HEK293 (cell line): Measurements from ENCODE around the gene DNAJA3.

Source experiments
- CTCF ChIA-PET: fragments of 350-600 bp; formaldehyde crosslinking; extraction: SDS; loops from one replicate; lab custom pipeline; 2021; ENCODE audit warnings: antibody characterized with exemption; lab: Yijun Ruan, JAX
- POLR2A ChIA-PET: fragments of 300-600 bp; formaldehyde crosslinking; extraction: SDS; loops from one replicate; lab custom pipeline; 2020; ENCODE audit warnings: antibody characterized with exemption, inconsistent platforms; lab: Yijun Ruan, JAX
- H3K27ac ChIP-seq: fragments of 200-500 bp; sonication (Bioruptor generic); 2 replicates; pipeline ENCODE4 v1.5.1; 2014; ENCODE audit warnings: low read depth, low read length, control low read depth, inconsistent platforms; ENCODE audit errors: extremely low read depth
- H3K36me3 ChIP-seq, 2 experiments: fragments of 200-500 bp in 1 of 2; sonication (Bioruptor generic) in 1 of 2; 1 replicate in 1 of 2; 2 replicates in 1 of 2; pipeline ENCODE4 v1.5.1; 2014 to 2017; ENCODE audit warnings: inconsistent platforms in 2 of 2, low read length in 2 of 2; ENCODE audit not compliant: control insufficient read depth in 2 of 2, insufficient read depth in 1 of 2
- H3K4me1 ChIP-seq: fragments of 200-500 bp; sonication (Bioruptor generic); 2 replicates; pipeline ENCODE4 v1.5.1; 2014; ENCODE audit warnings: mild to moderate bottlenecking, low read length, inconsistent platforms; ENCODE audit not compliant: control insufficient read depth, insufficient read depth
- H3K4me3 ChIP-seq: 2 replicates; pipeline ENCODE4 v1.5.1; 2011; ENCODE audit warnings: low read depth, mild to moderate bottlenecking, control low read depth, low read length, moderate library complexity
- H3K9me3 ChIP-seq: fragments of 200-500 bp; sonication (Bioruptor generic); 2 replicates; pipeline ENCODE4 v1.5.1; 2014; ENCODE audit warnings: low read depth, low read length, inconsistent platforms; ENCODE audit not compliant: control insufficient read depth, insufficient read depth
- KLF8 ChIP-seq: fragments of 450-650 bp; formaldehyde crosslinking; IDR thresholded peaks from 2 replicates; pipeline ENCODE4 v1.5.1; 2016; ENCODE audit warnings: missing biosample characterization, missing genetic modification characterization
- MYNN ChIP-seq: fragments of 450-650 bp; formaldehyde crosslinking; IDR thresholded peaks from 2 replicates; pipeline ENCODE4 v1.5.1; 2016; ENCODE audit warnings: missing biosample characterization, missing genetic modification characterization, borderline replicate concordance
- SCRT1 ChIP-seq: fragments of 450-650 bp; formaldehyde crosslinking; IDR thresholded peaks from 2 replicates; pipeline ENCODE4 v1.5.1; 2016; ENCODE audit warnings: missing biosample characterization, missing genetic modification characterization, borderline replicate concordance
- SCRT2 ChIP-seq: fragments of 450-650 bp; formaldehyde crosslinking; IDR thresholded peaks from 2 replicates; pipeline ENCODE4 v1.5.1; 2016; ENCODE audit warnings: missing biosample characterization, missing genetic modification characterization
- ZBTB48 ChIP-seq: fragments of 450-650 bp; formaldehyde crosslinking; IDR thresholded peaks from 2 replicates; pipeline ENCODE4 v1.5.1; 2016; ENCODE audit warnings: missing biosample characterization, missing genetic modification characterization
- ZIC2 ChIP-seq: fragments of 450-650 bp; formaldehyde crosslinking; IDR thresholded peaks from 2 replicates; pipeline ENCODE4 v1.5.1; 2016; ENCODE audit warnings: missing biosample characterization, missing genetic modification characterization
- ZNF302 ChIP-seq: fragments of 450-650 bp; formaldehyde crosslinking; IDR thresholded peaks from 2 replicates; pipeline ENCODE4 v1.5.1; 2016; ENCODE audit warnings: missing biosample characterization, missing genetic modification characterization, low read depth
- ZNF423 ChIP-seq: fragments of 450-650 bp; formaldehyde crosslinking; IDR thresholded peaks from 2 replicates; pipeline ENCODE4 v1.5.1; 2016; ENCODE audit warnings: missing biosample characterization, missing genetic modification characterization
- ZNF48 ChIP-seq: fragments of 450-650 bp; formaldehyde crosslinking; IDR thresholded peaks from 2 replicates; pipeline ENCODE4 v1.5.1; 2016; ENCODE audit warnings: missing biosample characterization, missing genetic modification characterization
- ZNF514 ChIP-seq: fragments of 450-650 bp; formaldehyde crosslinking; IDR thresholded peaks from 2 replicates; pipeline ENCODE4 v1.5.1; 2016; ENCODE audit warnings: missing biosample characterization, missing genetic modification characterization
- ZNF600 ChIP-seq: fragments of 450-650 bp; formaldehyde crosslinking; IDR thresholded peaks from 2 replicates; pipeline ENCODE4 v1.5.1; 2016; ENCODE audit warnings: missing biosample characterization, missing genetic modification characterization
- ZNF677 ChIP-seq: fragments of 450-650 bp; IDR thresholded peaks from 2 replicates; pipeline ENCODE4 v1.5.0; 2018; ENCODE audit warnings: missing biosample characterization, mild to moderate bottlenecking, missing genetic modification characterization, moderate library complexity
- ZNF843 ChIP-seq: fragments of 450-650 bp; formaldehyde crosslinking; IDR thresholded peaks from 2 replicates; pipeline ENCODE4 v1.5.1; 2016; ENCODE audit warnings: missing biosample characterization, missing genetic modification characterization
- ZSCAN30 ChIP-seq: fragments of 450-650 bp; IDR thresholded peaks from 2 replicates; pipeline ENCODE4 v1.5.1; 2018; ENCODE audit warnings: missing biosample characterization, mild to moderate bottlenecking, missing genetic modification characterization, moderate library complexity
- TF ChIP-seq, protein P1 (sequence below): fragments of 450-650 bp; formaldehyde crosslinking; IDR thresholded peaks from 2 replicates; pipeline ENCODE4 v1.5.1; 2016; ENCODE audit warnings: missing biosample characterization, missing genetic modification characterization, borderline replicate concordance
- TF ChIP-seq, protein P2 (sequence below): fragments of 450-650 bp; formaldehyde crosslinking; IDR thresholded peaks from 2 replicates; pipeline ENCODE4 v1.5.1; 2016; ENCODE audit warnings: missing biosample characterization, missing genetic modification characterization
- TF ChIP-seq, protein P3 (sequence below): fragments of 450-650 bp; formaldehyde crosslinking; IDR thresholded peaks from 2 replicates; pipeline ENCODE4 v1.5.1; 2016; ENCODE audit warnings: missing biosample characterization, missing genetic modification characterization
- TF ChIP-seq, protein P4 (sequence below): fragments of 450-650 bp; formaldehyde crosslinking; IDR thresholded peaks from 2 replicates; pipeline ENCODE4 v1.5.1; 2016; ENCODE audit warnings: missing biosample characterization, missing genetic modification characterization

The DNAJA3 gene

DNA sequence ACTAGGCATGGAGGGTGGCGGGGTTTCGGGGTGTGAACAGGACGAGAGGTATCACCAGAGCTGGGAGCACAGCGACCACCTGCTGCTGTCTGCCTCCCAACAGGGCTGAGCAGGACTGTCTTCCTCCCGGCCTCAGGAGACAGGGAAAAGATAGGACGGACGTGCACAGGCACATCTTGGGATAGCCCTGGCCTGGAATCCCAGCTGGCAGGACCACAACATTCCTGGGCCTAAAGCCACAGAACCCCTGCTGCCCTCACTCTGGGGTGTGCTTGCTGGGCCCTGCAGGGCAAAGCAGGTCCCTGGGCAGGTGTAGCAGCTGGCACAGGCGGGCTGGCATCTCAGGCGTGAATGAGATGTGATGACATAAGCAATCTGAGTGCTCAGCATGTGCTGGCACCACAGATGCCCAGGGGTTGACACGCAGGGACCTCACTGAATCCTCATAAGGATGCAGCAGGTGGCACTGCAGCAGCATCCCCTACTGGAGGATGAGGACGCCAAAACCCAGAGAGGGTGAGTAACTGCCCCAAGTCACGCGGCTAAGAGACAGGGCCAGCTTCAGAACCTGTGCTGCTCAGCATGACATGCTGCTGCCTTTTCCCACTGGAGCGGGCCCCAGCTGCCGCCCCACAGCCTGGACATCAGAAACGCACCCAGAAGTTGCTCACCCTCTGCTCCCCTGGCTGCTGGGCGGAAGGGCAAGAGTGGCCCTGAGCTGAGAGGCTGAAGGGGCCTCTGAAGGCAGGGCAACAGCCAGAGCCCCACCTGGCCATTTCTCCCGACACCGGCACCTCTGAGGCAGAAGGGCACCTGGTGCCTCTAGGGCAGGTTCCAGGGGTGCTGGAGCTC, 16.4 kb upstream of the DNAJA3 start:
- Histone ChIP-seq H3K27ac (no peak overlapping the region), H3K9me3 (no peaks in the 10 kb centered on the region), H3K36me3 (peaks cover 5 to 71% of the 10 kb centered on the region in 2 experiments; a peak in 2 of 3 replicates), H3K4me3 (no peak overlapping the region), H3K4me1 (no peaks in the 10 kb centered on the region; the same call in 1 of the 2 replicates)
- no peak for TF ChIP-seq ZBTB48 (tag by site-specific recombination)
- TF ChIP-seq ZNF514 = no peak
- TF ChIP-seq, protein P1, sequence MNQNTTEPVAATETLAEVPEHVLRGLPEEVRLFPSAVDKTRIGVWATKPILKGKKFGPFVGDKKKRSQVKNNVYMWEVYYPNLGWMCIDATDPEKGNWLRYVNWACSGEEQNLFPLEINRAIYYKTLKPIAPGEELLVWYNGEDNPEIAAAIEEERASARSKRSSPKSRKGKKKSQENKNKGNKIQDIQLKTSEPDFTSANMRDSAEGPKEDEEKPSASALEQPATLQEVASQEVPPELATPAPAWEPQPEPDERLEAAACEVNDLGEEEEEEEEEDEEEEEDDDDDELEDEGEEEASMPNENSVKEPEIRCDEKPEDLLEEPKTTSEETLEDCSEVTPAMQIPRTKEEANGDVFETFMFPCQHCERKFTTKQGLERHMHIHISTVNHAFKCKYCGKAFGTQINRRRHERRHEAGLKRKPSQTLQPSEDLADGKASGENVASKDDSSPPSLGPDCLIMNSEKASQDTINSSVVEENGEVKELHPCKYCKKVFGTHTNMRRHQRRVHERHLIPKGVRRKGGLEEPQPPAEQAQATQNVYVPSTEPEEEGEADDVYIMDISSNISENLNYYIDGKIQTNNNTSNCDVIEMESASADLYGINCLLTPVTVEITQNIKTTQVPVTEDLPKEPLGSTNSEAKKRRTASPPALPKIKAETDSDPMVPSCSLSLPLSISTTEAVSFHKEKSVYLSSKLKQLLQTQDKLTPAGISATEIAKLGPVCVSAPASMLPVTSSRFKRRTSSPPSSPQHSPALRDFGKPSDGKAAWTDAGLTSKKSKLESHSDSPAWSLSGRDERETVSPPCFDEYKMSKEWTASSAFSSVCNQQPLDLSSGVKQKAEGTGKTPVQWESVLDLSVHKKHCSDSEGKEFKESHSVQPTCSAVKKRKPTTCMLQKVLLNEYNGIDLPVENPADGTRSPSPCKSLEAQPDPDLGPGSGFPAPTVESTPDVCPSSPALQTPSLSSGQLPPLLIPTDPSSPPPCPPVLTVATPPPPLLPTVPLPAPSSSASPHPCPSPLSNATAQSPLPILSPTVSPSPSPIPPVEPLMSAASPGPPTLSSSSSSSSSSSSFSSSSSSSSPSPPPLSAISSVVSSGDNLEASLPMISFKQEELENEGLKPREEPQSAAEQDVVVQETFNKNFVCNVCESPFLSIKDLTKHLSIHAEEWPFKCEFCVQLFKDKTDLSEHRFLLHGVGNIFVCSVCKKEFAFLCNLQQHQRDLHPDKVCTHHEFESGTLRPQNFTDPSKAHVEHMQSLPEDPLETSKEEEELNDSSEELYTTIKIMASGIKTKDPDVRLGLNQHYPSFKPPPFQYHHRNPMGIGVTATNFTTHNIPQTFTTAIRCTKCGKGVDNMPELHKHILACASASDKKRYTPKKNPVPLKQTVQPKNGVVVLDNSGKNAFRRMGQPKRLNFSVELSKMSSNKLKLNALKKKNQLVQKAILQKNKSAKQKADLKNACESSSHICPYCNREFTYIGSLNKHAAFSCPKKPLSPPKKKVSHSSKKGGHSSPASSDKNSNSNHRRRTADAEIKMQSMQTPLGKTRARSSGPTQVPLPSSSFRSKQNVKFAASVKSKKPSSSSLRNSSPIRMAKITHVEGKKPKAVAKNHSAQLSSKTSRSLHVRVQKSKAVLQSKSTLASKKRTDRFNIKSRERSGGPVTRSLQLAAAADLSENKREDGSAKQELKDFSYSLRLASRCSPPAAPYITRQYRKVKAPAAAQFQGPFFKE (tag by site-specific recombination) = no peak
- no peak for TF ChIP-seq ZNF302 (tag by site-specific recombination)
- TF ChIP-seq ZNF843 = no peak
- TF ChIP-seq SCRT1 (tag by site-specific recombination) = peak; percentile 30; the same call in 1 of the 2 replicates
- TF ChIP-seq SCRT2 = peak; percentile 55; the same call in 1 of the 2 replicates
- no peak for TF ChIP-seq KLF8 (tag by site-specific recombination)
- TF ChIP-seq MYNN (tag by site-specific recombination) = no peak
- TF ChIP-seq ZNF600 (tag by site-specific recombination) = peak; percentile 30; the same call in 1 of the 2 replicates
- TF ChIP-seq, protein P2, sequence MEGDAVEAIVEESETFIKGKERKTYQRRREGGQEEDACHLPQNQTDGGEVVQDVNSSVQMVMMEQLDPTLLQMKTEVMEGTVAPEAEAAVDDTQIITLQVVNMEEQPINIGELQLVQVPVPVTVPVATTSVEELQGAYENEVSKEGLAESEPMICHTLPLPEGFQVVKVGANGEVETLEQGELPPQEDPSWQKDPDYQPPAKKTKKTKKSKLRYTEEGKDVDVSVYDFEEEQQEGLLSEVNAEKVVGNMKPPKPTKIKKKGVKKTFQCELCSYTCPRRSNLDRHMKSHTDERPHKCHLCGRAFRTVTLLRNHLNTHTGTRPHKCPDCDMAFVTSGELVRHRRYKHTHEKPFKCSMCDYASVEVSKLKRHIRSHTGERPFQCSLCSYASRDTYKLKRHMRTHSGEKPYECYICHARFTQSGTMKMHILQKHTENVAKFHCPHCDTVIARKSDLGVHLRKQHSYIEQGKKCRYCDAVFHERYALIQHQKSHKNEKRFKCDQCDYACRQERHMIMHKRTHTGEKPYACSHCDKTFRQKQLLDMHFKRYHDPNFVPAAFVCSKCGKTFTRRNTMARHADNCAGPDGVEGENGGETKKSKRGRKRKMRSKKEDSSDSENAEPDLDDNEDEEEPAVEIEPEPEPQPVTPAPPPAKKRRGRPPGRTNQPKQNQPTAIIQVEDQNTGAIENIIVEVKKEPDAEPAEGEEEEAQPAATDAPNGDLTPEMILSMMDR = peak; percentile 43; the same call in 1 of the 2 replicates
- no peak for TF ChIP-seq ZNF677 (tag by site-specific recombination)
- no peak for TF ChIP-seq ZSCAN30
- TF ChIP-seq ZNF48 (tag by site-specific recombination) = no peak
- TF ChIP-seq ZIC2 (tag by site-specific recombination) = peak; percentile 90
- TF ChIP-seq, protein P3, sequence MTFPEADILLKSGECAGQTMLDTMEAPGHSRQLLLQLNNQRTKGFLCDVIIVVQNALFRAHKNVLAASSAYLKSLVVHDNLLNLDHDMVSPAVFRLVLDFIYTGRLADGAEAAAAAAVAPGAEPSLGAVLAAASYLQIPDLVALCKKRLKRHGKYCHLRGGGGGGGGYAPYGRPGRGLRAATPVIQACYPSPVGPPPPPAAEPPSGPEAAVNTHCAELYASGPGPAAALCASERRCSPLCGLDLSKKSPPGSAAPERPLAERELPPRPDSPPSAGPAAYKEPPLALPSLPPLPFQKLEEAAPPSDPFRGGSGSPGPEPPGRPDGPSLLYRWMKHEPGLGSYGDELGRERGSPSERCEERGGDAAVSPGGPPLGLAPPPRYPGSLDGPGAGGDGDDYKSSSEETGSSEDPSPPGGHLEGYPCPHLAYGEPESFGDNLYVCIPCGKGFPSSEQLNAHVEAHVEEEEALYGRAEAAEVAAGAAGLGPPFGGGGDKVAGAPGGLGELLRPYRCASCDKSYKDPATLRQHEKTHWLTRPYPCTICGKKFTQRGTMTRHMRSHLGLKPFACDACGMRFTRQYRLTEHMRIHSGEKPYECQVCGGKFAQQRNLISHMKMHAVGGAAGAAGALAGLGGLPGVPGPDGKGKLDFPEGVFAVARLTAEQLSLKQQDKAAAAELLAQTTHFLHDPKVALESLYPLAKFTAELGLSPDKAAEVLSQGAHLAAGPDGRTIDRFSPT (tag by site-specific recombination) = no peak
- no peak for TF ChIP-seq ZNF423
- TF ChIP-seq, protein P4, sequence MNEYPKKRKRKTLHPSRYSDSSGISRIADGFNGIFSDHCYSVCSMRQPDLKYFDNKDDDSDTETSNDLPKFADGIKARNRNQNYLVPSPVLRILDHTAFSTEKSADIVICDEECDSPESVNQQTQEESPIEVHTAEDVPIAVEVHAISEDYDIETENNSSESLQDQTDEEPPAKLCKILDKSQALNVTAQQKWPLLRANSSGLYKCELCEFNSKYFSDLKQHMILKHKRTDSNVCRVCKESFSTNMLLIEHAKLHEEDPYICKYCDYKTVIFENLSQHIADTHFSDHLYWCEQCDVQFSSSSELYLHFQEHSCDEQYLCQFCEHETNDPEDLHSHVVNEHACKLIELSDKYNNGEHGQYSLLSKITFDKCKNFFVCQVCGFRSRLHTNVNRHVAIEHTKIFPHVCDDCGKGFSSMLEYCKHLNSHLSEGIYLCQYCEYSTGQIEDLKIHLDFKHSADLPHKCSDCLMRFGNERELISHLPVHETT = no peak
- CTCF ChIA-PET = interaction anchor here (0.5 to 1.3 kb wide), 4 partner anchors 50 to 220 kb away, joined by 3 to 4 read pairs (median 4); no protein-coding TSS in a partner anchor
- POLR2A ChIA-PET = no interaction called here
